Right renal cortex interstitium (tissue), 3 donors: Measurements from ENCODE around the gene OR4S1. TPM values are rescaled to one million over a fixed set of nuclear protein-coding genes. Genes with fewer than 3 reads are reported as not detected.
"Not testable (repeated sequence)": the region's sequence is repeated elsewhere in the genome, so short reads cannot be mapped to it uniquely, and the experiment has no call there.

Experiments used
- DNase-seq, 3 donors: peaks; one replicate each; pipeline ENCODE4 v3.0.0-alpha.2; 2013; ENCODE audit warnings: low read depth in 3 of 3, low spot score in 2 of 3
- polyA plus RNA-seq, 3 donors: library from polyadenylated mRNA; unstranded; fragments of 120-200 nt; gene quantifications; one replicate each; pipeline ENCODE4 v1.2.1, GENCODE V29; 2013; ENCODE audit not compliant: insufficient read length in 3 of 3

The OR4S1 gene, protein sequence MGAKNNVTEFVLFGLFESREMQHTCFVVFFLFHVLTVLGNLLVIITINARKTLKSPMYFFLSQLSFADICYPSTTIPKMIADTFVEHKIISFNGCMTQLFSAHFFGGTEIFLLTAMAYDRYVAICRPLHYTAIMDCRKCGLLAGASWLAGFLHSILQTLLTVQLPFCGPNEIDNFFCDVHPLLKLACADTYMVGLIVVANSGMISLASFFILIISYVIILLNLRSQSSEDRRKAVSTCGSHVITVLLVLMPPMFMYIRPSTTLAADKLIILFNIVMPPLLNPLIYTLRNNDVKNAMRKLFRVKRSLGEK
- not detected for polyA plus RNA-seq

DNA sequence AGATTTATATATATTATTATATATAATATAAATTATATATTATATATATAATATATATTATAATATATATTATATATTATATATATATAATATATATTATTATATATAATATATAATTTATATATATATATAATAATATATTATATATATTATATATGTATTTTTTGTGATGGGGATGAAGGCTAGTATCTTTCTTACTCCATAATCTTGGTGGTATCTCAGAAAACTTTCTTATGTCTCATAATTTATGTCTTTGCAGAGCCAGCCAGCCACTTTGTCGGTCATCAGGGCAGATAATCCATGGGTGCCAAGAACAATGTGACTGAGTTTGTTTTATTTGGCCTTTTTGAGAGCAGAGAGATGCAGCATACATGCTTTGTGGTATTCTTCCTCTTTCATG lies at the start of gene OR4S1:
Gene OR4S1, plus strand, starts transcription at position 301 of the 400 bp plus-strand sequence. Its CDS starts 0 bp downstream, at position 301.
- DNase-seq: no peak

DNA sequence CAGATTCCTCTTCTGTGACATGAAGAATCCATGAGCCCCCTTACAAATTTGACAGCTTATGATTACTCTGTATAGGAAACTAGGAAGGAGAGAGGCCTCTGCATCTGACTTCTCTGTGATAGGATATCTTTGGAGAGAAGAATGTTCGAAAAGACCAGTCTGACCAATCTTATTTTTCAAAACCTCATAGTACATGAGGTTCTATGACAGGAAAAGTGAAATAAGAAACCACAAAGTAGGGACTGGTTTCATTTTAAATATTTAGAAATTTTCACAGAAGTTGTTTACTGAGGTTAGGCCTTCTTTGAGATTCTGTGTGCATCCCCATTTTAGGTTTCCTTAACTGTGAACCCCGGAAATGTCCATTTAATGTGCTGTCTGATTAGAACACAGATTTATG lies 44.4 kb upstream of the OR4S1 start:
- no peak for DNase-seq

DNA sequence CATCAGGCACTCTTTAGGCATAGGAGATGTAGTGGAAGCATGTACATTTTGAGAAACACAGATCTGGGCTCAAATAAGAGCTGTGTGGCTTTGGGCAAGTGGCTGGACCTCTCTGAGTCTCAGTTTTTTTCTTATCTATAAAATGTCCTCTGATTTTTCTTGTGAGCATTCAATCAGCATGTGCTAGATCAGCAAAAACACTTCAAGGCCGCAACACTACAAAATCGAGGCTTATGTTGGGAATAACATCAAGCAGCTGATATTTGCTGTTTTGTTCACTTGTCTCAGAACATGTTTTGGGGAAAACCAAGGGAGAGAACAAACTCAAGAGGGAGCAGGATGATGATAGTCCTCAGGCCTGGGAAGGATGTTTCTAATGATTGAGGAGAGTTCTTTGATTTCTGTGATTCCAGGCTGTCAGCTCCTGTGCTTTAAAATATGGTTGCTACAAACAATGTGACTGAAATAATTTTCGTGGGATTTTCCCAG lies 42.6 kb upstream of the OR4S1 start, which contains the start of gene OR4X1:
Gene OR4X1, plus strand, starts transcription at position 439 of the 489 bp plus-strand sequence. Its CDS starts 0 bp downstream, at position 439.
- DNase-seq: no peak

DNA sequence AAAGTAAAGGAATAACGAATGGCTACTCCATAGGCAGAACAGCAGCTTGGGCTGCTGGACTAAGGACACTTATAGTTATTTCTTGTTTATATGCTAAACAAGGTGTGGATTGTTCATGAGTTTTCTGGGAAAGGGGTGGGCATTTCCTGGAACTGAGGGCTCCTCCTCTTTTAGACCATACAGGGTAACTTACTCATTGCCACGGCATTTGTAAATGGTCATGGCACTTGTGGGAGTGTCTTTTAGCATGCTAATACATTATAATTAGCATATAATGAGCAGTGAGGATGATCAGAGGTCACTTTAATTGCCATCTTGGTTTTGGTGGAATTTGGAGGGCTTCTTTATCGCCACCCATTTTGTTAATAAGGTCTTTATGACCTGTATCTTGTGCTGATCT lies 35.4 kb upstream of the OR4S1 start:
- DNase-seq: no peak

DNA sequence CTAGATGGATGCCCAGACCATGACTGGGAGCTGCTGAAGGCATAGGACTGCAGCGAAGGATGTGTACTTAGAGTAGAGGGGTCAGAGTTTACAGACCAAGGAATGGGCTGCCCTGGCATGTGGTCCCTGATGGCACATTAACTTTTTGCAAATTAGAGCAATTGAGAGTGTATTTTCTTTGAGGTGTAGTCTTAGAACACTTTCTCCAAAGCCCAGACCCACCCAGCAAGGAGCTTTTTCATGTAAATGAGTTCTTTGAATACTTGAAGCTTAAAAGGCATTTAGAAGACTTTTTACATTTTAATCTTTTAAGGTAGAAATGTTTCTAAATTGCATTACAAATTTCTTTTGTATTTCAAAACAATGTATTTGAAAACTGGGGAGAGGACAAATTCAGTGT lies 33.4 kb upstream of the OR4S1 start:
- no peak for DNase-seq

DNA sequence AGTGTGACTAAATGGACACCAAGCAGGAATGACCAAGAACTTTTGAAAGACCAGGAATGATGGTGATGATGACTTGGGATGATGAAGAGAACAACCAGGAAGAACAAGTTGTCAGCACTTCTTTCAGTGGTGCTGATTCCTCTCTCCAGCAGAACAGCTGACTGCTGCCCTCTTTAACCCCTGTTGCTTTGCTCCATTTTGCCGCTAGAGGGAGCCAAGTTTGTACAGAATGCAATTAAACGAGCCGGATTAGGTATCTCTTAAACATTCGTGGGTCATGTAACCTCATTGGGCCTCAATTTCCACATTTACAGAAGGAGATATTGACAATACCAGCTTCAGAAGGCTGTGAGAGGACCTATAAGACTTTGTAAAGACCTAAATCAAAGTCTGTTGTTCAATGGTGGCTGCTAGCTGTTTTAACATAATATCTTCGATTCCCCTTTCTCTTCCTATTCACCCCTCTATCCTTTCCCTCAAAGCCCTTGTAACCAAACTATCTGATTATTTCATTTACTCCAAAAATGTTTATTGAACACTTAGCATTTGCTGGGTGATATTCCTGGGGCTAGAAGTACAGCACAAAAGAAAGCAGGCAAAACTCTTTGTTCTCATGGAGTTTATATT lies 1.9 kb downstream of the OR4S1 start:
- DNase-seq: peak; percentile 1 to 13 (median 10)

DNA sequence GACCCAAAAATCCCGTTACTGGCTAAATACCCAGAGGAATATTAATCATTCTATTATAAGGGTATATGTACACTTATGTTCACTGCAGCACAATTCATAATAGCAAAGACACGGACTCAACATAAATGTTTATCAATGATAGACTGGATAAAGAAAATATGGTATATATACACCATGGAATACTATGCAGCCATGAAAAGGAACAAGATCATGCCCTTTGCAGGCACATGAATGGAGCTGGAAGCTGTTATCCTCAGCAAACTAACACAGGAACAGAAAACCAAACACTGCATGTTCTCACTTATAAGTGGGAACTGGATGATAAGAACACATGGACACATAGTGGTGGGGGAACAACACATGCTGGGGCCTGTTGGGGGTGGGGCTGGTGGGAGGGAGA lies 7.6 kb downstream of the OR4S1 start:
- not testable (repeated sequence) for DNase-seq

DNA sequence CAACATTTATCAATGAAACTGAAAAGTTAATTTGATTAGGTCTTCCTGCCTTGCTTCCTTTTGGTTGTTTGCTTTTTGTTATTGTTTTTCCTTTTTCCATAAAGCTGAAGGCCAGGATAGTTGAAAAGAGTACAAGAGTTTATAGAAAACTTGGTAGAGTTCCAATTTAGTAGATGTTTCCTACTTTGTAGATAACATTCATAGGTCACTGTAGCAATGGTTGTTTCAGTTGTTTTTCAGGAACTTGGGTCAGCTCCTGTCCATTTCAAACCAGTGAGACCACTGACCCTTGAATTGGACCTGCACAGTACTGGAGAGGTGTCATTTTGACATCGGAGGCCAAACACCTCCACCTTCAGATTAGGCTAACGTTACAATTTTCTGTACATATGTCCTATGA lies 13.8 kb downstream of the OR4S1 start:
- not testable (repeated sequence) for DNase-seq

DNA sequence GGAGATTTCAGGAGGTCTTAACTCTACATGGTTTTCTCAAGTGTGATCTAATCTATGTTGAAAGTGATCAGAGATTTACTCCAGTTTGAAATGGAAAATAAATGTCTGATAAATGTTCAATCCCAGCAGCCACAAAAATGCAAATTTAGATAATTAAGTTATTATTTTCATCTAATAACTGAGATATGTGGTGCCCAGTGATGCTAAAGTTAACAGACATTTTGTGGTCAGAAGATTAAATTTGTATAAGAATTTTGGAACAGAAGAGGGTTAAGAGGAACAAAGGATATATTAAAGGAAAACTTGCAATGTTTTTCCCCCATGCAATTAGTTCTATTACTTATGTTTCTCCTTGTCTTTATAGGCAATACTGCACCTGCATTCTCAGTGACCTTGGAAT lies 18.6 kb downstream of the OR4S1 start, which contains the start of gene OR4C3:
Gene OR4C3, plus strand, starts transcription at position 301 of the 400 bp plus-strand sequence. CDS start 102 bp downstream, outside the sequence.
- DNase-seq: not testable (repeated sequence)

DNA sequence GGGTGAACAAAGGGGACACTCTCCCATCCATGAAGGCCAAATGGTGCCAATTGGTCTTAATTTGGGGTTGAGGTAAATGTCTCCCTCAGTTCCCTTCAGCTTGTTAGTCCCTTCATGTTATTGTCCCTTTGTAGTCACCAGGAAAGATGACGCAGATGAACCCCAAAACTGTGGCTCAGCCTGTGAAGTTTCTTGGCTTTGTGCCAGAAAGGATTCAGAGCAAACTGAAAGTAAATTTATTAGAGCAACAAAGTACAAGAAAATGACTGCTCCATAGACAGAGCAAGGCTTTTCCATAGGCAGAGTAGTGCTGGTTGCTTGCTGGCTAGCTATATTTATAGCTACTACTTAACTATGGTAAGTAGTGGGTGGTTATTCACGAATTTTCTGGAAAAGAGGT lies 35.4 kb downstream of the OR4S1 start:
- DNase-seq: no peak

DNA sequence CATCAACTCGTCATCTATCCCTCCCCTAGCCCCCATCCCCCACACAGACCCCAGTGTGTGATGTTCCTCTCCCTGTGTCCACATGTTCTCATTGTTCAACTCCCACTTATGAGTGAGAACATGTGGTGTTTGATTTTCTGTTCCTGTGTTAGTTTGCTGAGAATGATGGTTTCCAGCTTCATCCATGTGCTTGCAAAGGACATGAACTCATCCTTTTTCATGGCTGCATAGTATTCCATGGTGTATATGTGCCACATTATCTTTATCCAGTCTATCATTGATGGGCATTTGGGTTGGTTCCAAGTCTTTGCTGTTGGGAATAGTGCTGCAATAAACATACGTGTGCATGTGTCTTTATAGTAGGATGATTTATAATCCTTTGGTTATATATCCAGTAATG lies 36.5 kb downstream of the OR4S1 start:
- DNase-seq: not testable (repeated sequence)

DNA sequence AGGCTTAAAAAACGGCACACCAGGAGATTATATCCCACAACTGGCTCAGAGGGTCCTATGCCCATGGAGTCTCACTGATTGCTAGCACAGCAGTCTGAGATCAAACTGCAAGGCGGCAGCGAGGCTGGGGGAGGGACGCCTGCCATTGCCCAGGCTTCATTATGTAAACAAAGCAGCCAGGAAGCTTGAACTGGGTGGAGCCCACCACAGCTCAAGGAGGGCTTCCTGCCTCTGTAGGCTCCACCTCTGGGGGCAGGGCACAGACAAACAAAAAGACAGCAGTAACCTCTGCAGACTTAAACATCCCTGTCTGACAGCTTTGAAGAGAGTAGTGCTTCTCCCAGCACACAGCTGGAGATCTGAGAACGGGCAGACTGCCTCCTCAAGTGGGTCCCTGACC lies 40.3 kb downstream of the OR4S1 start:
- not testable (repeated sequence) for DNase-seq

DNA sequence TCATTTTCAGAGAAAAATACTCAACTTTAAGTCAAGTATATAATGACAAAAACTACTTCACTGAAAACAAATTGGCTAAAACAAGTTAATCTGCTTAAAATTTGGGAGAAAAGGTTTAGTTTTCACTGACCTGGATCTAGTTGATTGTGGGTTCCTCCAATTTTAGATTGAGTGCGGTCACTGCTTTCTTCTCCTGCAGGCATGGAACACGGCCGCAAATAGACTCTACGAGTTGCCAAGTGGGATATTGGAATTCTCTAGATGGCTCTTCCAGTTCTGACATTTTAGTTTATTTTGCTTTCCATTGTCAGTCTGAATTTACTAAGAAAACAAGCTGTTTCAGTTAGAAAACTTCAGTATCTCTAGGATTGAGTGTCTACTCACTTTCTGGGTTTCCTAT lies 48.0 kb downstream of the OR4S1 start:
- DNase-seq: no peak

DNA sequence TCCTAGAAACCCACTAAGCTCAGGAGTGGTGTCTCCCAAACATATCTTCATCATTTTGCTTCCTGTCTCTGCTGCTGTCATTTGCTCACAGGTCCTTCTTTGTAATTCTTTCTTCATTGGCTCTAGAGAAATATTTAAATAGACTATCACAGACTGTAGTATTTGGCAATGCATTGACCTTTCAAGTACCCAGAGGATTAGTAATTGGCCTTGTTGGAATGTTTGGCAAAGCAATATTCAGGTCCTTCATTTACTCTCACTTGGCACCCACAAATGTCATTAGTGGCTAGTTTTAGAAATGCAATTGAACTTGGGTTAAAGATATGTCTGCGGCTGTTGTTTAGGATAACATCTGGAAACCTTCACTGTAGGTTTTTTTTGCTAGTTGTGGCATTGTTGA lies 48.7 kb downstream of the OR4S1 start:
- DNase-seq: no peak

Other genes with a start within 250 kb of the OR4S1 start
- gene OR4B1, start 89.4 kb upstream of the OR4S1 start, polyA plus RNA-seq: not detected
- not detected for gene OR4X2, start 61.1 kb upstream of the OR4S1 start, polyA plus RNA-seq
- not detected for gene OR4X1, start 42.4 kb upstream of the OR4S1 start, polyA plus RNA-seq
- not detected for gene OR4C3, start 18.7 kb downstream of the OR4S1 start, polyA plus RNA-seq
- not detected for gene OR4C5, start 60.2 kb downstream of the OR4S1 start, polyA plus RNA-seq
- not detected for gene OR4A47, start 182.6 kb downstream of the OR4S1 start, polyA plus RNA-seq